ENCODE results near the gene MDN1.

- TF ChIP-seq CTCF (IDR thresholded peaks at IDR 0.05 in 4 of 5, conservative IDR thresholded peaks at IDR 0.05 in 1 of 5) (no peak), POLR2A (IDR thresholded peaks at IDR 0.05) (no peak)
Observed at GRCh38 chr6:89745096-89745495, 74.5 kb downstream of the MDN1 start.

Data from gastrocnemius medialis (tissue), 4 donors.